Right kidney (tissue), 1 donor: ENCODE results near the gene DNAH7.

Source experiments
- DNase-seq: peaks from one replicate; pipeline ENCODE4 v3.0.0-alpha.2; 2016

DNAH7 gene

DNA sequence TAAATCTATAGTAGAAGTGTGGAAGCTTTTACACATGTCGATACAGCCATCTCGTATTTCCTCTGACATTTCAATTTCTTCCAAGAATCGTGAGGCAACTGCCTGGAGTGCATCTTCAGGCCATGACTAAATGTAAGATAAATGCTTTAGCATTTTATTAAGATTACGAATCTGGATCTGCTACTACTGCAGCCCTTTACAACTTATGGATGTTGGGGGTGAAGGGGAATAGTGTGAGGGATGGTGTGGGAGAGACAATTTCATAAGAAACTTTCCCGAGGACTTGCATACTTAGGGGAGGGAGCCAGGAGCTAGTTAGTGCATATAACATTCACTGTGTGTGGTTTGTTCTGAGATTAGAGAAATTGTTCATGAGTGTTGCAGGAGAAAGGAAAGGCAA, 206.8 kb downstream of the DNAH7 start:
- no peak for DNase-seq

DNA sequence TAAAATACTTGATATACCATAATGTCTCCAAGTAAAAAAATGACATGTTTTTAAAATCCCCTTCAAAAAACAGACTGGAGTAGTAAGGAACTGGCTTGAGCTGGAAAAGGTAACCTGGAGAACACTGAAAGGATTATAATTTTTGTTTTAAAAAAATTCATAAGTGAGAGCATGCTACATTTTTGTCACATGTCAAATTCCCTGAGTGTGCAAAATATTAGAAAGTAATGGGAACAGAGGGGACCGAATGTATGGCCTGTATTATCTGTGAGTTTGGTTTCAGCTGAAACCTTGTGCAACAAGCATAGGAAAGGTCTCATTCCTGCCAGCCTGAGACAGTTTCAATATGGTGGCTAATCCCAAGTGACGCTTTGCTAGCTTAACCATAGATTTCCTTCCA, 209.1 kb downstream of the DNAH7 start:
- no peak for DNase-seq

DNA sequence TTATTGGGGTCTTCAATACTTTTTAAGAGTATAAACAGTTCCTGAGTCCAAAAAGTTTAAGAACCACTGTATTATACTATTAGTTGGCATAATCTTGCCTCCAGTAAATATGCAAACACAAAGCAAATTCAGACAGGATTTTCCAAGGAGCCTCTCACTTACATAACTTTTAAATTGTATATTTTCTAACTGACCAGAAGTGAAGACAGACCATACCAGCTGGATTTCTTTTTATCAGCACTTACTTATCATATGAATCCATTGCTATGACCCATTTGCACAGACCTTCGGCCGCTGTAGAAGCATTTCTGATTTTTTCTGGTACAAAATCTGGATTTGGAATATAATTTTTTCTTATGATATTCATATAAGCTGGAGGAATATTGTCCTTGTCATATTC, 211.5 kb downstream of the DNAH7 start:
- DNase-seq = no peak

DNA sequence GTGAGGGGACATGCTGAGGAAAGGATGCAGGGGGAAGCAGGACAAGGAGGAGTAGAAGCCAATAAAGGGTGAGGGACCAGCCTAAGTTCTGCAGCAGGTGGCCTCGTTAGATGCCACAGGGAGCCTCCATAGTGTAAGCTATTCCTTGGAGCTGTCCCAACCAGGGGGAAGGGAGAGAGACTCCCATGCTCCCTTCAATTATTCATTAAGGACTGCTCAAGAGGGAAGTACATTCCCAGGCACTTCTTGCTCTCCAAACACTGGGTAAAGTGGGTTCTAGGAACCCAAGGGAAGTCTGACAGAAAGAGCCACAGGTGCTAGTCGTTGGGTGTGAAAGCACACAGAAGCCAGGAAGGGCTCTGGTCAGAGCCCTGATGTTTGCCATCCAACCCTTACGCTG, 217.9 kb downstream of the DNAH7 start:
- no peak for DNase-seq

DNA sequence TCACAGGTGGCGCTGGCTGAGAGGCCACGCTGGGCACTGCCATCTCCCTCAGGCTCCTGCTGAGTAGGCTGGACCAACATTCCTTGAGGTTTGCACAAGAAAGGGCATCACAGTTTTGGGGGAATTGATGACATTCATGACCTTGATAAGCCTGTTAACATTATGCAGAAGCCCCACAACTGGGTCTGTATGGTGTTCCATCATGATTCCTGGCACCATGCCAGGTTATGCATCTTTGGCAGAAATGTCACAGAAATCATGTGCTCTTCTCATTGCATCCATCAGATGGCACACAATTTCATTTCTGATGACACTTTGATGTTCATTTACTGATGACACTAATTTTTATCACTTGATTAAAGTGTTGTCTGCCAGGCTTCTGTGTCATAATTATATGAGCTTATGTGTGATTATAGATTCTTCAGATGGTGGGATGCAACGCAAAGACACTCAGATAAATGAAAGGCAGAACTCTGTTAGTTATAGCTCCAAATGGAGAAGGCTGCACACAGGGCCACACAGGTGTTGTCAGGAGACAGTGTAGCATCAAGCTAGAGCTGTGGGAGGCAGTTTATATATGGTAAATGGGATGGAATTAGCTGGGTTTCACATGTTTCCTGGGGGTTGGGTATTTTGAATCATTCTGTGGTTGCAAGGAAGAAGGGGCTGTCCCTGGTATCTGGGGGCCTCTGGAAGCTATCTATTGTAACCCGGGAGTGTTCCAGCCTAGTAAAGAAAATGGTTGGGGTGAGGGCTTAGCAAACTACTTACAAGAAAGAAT, 220.3 kb downstream of the DNAH7 start:
- DNase-seq = no peak

DNA sequence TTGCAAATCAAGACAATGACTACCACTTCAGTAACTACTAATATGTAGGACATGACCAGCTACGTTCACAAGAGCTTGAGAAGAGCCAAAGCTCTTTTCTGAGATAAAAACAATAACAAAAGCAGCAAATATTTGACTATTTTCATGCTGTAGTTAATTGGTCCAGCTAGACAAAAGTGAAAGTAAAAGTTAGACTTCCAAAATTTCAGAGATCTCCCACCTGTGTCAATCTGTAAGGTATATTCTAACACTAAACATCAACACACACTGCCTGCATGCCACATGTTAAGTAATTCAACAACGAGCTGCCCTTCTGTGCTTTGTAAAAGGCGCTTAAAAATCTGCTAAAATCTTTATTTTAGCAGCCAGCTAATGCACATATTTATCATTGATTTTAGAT, 225.7 kb downstream of the DNAH7 start:
- DNase-seq = no peak

DNA sequence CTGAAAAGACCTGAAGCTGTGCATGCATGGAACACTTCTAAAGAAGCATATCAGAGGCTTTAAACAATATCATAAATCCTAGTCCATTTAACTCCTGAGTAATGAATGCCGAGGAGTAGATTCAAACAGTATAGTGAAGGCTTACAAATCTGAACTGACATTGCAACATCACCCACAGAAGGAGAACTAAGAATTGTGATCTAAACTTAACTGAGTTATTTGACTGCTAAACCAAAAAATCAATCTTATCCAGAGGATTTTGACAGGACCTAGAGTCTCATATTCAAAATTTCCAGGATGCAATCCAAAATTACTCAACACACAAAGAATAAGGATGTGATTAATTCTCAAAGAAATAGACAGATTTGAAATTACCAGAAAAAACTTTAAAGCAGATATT, 230.6 kb downstream of the DNAH7 start:
- no peak for DNase-seq

DNA sequence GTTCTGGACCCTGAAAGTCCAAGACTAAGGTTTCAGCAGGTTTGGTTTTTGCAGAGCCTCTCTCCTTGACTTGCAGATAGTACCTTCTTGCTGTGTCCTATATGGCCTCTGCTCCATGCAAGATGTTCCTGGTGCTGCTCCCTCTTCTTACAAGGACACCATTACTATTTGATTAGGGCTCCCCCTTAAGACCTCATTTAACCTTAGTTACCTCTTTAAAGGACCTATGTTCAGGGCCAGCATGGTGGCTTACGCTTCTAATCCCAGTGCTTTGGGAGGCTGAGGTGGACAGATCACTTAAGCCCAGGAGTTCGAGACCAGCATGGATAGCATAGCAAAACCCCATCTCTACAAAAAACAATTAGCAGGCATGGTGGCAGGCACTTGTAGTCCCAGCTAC, 232.6 kb downstream of the DNAH7 start:
- DNase-seq = no peak

DNA sequence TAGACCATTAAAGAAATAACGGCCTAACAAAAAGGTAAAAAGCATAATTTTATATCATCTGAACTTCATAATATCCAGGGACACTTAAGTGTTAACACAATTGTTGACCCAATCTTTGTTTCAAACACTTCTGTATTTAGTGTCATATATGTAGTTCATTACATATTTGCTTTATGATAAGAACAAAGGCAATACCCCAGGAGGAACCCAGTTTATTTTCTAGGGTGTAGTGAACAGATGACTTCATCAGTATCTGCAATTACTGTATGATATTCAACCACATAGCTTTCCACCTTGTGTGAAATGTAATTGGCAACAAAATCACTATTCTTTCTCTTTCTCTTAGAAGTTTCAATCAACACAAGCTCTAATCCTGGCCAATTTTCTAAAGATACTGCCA, 233.8 kb downstream of the DNAH7 start:
- DNase-seq = no peak

DNA sequence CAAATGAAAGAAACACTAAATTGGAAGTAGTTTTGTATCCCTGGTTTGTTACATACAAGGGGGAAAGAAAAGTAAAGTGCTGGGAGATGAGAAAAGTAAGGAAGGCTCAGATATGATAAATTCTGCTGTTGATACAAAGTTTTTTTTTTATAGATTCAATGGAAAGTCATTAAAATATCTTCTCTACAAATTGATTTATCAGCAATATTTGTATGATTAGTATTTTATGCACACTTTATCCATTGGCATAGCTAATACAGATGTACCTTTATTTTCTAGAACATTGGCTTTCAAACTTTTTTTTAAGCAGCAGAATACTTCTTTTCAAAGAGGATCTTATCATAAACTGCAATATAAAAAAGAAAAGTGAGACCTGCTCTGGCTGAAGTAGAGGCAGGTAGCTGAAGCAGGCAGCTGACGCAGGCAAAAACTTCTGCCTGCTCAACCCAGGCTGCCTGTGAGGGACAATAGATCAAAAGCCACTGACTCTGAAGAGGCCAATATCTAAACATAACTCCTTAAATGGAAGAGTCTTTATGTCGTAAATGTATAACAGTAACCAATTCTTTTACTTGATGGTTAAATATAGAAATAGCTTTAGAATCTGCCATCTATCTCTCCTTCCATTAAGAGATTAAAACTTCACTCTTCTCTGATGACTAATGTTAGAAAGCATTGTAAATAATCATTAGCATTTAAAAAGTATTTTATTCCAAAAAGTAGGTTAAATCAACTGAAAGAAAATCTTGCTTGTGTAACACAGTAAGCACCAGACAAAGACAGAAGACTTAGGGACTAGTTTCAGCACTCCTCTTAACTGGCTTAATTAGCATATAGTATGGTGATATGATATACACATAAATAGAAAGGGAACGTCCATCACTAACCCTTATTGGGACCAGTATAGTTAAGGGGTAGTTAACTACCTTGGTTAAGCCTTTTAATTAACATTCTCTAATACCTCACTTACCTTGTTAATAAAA, 237.4 kb downstream of the DNAH7 start:
- DNase-seq = no peak

DNA sequence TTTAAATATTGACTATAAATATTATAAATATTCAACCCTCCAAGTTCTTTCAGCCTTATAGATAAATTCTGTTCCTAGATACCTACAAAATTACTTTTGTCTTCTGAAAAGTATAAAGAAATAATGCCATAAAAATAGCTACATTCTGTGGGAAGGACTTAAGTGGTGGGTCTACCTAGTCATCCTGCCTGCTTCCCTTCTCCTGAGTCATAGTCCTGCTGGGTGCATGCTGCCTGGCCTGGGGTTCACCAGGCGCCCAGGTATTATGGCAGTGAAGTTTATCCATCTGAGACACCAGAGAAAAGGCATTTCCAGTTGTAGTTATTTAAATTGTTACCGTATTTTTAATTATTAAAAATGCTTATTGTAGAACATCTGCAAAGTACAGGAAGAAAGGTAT, 244.2 kb downstream of the DNAH7 start:
- no peak for DNase-seq

DNA sequence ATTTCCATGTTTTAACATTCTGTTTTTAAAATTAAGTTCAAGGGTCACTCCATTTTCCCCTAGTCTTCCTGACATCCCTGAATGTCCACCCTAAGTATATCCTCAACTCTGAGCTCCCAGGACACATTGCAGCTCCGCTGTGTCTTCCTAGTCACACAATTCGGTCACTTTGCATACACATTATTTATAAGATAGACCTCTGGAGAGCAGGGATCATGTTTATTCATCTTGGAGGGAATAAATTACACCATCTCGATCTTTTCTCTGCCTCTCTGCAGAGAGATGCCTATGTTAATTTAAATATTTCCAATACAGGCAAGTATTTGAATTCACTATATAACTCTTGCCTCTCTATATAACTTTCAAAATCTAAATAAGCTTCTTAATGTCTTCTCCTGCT, 245.4 kb downstream of the DNAH7 start:
- DNase-seq = no peak

DNA sequence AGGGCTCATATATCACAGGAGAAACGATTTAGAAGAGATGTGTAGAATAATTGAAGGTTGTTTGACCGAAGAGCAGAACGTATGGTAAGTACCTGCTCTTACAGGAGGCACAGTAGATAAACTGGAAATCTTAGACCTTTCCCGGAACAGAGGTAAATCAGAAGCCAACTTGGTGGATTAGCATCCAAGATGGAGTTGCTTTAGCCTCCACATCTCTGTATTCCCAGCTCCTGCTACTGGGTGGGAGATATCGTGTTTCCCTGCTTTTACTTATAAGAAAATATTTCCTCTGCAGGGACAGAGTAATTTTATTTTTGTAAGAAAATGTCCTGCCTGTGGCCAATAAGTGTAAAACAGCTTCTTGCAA, 247.1 kb downstream of the DNAH7 start:
- DNase-seq = no peak

DNA sequence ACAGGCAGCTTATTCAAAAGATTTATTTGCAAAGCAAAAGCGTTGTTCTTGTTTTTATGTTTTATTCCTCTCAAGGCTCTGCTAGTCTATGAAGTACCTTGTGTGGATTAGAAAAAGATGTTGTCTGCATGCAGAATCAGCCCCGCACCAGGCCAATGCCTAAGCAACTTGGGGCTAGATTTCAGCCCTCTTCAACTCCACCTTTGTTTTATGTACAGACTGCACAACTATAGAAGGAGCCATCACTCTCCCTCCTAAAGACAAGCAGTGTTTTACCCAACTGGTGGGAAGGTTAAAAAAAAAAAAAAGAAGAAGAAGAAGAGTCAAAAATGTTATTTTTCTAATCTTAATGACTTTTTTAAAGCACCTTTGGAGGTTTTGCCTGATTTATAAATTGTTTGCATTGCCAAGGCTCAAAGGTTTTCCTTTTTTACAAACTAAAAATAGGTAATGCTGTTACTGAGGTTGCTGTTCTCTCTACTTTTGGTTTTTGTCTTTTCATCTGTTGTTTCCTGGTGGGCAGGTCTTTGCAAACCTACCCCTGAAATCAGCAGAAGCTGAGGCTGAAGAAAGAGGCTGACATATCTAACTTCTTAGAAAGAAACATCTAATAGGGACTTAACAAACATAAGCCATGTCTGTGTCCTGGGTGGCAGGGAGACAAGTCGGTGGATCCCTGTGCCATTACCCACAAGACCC, 247.6 kb downstream of the DNAH7 start:
- no peak for DNase-seq

DNA sequence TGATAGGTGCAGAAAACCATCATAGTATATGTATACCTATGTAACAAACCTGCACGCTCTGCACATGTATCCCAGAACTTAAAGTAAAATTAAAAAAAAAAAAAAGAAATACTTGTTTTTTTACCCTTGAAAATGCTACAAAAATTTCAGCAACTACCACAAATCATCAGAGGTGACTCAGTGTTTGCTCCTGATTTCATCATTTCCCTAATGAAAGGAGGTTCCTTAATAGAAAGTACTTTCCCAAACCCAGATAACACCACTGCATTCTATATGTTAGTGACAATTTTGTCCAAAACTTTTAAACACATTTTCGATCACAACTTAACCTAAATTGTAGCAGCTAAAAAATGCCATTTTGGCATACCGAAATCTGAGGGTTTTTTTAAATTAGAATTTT, 248.3 kb downstream of the DNAH7 start:
- no peak for DNase-seq

DNA sequence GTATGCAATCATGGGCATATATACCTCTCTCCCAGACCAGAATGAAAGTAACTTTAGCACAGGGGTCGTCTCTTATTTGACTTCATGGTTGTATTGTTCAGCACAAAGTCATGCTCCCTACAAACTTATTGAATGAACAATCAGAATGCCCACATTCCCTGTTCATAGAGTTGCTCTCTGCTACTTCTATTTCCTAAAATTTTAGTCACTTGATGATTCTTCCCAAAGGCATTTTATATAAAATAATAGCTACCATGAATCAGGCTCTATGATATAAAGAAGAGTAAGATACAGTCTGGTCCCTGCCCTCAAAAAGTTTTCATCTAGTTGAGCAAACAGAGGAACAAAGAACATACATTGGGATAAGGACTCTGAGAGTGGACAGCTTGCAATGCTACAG, 249.4 kb downstream of the DNAH7 start:
- no peak for DNase-seq

DNA sequence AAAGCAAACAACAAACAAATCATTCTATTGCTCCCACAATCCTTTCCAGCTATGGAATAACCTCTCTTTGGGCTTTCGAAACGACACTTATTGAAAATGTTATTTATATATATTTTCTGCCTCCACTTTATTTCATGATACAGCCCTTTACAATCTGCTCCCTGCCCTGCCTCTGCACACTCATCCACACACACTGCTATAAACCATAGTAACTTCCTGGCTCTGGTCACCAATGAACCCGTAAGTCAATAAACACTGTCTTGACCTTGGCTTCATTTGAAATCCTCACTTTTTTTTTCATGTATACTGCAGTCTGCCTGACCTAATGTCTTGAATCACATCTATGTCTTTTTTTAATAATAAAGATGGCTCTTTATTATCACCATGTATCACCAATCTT, 250.1 kb downstream of the DNAH7 start:
- no peak for DNase-seq

DNA sequence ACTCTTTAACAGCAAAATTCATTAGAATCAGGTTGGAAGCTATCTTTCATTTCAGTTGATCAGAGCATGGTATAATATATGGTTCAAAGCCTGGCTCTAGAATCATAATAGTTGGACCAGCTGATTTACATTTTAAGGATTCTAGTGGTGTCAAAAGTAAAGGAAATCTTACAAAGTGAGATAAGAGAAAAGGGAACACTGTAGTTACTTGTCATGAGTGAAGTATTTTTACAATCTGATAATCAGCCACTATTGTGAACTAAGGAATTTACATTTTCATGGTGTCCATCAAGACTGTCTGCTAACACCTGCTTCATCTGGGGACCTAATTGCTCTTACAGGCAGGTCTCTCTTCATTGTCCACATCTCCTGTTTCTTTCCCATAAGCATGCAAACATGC, 250.5 kb downstream of the DNAH7 start:
- no peak for DNase-seq

DNA sequence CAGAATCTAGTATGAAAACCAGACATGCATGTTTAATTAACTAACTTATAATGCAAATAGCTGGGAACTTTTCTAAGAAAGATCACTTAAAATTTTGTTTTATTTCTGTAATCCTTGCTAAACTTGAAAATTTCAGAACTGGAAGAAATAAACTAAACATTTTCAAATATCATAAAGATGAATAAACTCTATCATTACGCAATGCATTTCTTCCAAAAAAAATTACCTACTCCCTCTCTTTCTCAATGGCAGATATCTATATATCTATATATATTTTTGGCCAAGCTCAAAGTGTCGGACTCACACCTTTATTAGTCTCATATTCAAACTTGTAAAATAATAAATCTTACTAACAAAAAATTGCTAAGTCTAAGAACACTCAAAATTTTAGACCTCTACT, 253.6 kb downstream of the DNAH7 start:
- no peak for DNase-seq

DNA sequence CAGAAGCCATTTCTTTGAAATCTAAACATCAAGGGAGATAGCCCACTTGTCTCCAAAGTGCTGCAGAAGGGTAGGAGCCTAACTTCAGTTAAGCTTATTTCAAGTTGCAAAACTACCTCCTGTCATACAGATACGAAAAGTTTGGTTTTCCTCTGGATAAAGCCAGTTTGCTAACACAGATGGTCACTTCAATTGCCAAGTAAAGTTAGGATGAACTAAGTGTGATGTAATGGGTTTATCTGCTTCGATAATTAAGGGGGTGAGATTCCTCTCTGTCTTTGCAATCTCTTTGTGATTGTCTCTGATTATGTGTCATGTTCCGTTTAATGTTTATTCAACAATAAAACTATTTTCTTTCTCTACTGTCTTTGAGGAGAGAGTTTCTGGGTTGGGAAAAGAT, 255.2 kb downstream of the DNAH7 start:
- no peak for DNase-seq

DNA sequence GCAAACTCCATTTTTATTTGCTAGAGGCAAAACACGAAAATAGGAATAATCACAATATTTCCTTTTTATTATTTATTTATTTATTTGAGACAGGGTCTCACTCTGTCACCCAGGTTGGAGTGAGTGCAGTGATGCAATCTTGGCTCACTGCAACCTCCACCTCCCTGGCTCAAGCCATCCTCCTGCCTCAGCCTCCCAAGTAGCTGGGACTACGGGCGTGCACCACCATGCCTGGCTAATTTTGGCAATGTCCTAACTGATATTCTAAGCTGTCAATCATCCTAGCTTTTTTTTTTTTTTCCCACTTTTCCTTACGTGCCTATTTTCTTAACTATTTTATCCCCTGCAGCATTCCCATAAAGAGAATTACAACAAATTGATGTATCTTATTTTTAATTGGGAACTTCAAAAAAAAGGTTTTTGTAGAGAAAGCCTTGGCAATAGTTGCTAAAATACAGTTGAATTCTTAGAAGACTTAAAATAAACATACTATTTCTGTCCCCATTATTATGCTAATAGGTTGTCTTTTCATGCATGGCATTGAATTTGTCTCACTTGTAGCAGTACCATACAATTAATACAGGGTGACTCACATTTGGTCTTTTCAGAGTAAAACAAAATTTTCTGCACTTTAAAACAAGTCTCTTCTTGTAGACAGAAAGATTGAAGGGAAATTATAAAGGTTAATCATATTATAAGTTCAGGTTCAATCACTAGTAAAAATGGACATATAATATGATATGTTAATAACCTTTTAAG, 258.1 kb downstream of the DNAH7 start:
- no peak for DNase-seq

DNA sequence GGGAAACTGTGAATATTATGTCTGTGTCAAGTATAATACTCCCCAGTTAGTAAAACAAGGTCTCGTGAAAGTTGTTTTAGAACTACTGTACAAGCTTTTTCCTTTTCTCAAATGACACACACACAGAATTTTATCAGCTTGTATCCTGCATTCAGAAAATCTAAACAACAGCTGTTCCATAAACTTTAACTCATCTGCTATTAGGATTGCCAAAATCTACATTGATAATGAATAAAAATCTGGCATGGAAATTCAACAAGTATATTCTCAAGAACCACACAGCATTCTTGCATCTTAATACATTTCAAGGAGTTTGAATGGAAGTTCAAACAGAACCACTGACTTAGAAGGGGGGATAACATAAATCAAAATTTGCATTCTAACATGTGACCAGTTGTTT, 260.4 kb downstream of the DNAH7 start:
- DNase-seq = no peak
